HL-60 (cell line): ENCODE measurements around the gene BHLHE41.

Experiments
- DNase-seq, 2 experiments: peaks; one replicate each; pipeline ENCODE4 v3.0.0-alpha.2; 2010 to 2020; ENCODE audit warnings: low read depth in 1 of 2, low spot score in 1 of 2
- H3K27ac ChIP-seq: fragments of 250-450 bp; sonication (Bioruptor Pico); replicated peaks from 2 replicates; pipeline ENCODE4 v1.5.1; 2020; ENCODE audit warnings: mild to moderate bottlenecking, moderate library complexity
- H3K27me3 ChIP-seq: fragments of 250-450 bp; sonication (Bioruptor Pico); 2 replicates; pipeline ENCODE4 v1.5.1; 2021; ENCODE audit warnings: mild to moderate bottlenecking, moderate library complexity; ENCODE audit not compliant: insufficient read depth, poor library complexity, severe bottlenecking
- H3K4me3 ChIP-seq: replicated peaks from 2 replicates; pipeline ENCODE4 v1.5.1; 2011; ENCODE audit warnings: mild to moderate bottlenecking, control low read depth, low read length; ENCODE audit not compliant: insufficient read depth
- GABPA ChIP-seq: IDR thresholded peaks from 2 replicates; pipeline ENCODE4 v1.6.1; 2012; ENCODE audit warnings: low read depth
- POLR2AphosphoS5 ChIP-seq: IDR thresholded peaks from 2 replicates; pipeline ENCODE4 v1.6.1; 2012; ENCODE audit warnings: low read depth
- SPI1 ChIP-seq: IDR thresholded peaks from 2 replicates; pipeline ENCODE4 v1.6.1; 2012; ENCODE audit warnings: low read depth, mild to moderate bottlenecking, borderline replicate concordance
- TF ChIP-seq, protein P1 (sequence below): IDR thresholded peaks from 2 replicates; pipeline ENCODE4 v1.6.1; 2012; ENCODE audit warnings: low read depth; ENCODE audit not compliant: insufficient replicate concordance
- TF ChIP-seq, protein P2 (sequence below): IDR thresholded peaks from one replicate; pipeline ENCODE4 v1.5.1; 2011; ENCODE audit warnings: low read length, control low read depth, inconsistent platforms; ENCODE audit not compliant: insufficient read depth

The BHLHE41 gene

DNA sequence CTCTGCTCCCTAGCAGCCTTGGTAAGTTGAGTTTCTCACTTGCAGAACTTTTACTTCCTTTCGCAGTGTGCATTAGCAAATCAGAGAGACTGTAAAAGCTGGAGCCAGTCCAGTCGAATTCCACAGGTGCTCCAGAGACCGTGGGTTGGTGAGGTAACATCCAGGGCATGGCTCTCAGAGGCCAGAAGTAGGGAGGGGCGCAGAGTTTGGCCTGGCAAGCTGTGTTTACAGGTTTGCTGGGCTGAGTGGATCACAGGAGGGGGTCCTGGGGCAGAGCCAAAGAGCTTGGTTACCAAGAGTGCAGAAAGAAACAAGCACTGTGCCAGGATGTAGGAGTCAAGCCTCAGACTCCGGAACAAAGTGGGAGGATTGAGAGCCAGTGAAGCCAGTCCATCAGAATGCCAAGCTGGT is 10.2 kb upstream of the BHLHE41 start:
- DNase-seq, result no peak
- TF ChIP-seq, protein P1, sequence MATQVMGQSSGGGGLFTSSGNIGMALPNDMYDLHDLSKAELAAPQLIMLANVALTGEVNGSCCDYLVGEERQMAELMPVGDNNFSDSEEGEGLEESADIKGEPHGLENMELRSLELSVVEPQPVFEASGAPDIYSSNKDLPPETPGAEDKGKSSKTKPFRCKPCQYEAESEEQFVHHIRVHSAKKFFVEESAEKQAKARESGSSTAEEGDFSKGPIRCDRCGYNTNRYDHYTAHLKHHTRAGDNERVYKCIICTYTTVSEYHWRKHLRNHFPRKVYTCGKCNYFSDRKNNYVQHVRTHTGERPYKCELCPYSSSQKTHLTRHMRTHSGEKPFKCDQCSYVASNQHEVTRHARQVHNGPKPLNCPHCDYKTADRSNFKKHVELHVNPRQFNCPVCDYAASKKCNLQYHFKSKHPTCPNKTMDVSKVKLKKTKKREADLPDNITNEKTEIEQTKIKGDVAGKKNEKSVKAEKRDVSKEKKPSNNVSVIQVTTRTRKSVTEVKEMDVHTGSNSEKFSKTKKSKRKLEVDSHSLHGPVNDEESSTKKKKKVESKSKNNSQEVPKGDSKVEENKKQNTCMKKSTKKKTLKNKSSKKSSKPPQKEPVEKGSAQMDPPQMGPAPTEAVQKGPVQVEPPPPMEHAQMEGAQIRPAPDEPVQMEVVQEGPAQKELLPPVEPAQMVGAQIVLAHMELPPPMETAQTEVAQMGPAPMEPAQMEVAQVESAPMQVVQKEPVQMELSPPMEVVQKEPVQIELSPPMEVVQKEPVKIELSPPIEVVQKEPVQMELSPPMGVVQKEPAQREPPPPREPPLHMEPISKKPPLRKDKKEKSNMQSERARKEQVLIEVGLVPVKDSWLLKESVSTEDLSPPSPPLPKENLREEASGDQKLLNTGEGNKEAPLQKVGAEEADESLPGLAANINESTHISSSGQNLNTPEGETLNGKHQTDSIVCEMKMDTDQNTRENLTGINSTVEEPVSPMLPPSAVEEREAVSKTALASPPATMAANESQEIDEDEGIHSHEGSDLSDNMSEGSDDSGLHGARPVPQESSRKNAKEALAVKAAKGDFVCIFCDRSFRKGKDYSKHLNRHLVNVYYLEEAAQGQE, result no peak
- TF ChIP-seq SPI1 (no peak), GABPA (no peak), POLR2AphosphoS5 (no peak)
- TF ChIP-seq, protein P2, sequence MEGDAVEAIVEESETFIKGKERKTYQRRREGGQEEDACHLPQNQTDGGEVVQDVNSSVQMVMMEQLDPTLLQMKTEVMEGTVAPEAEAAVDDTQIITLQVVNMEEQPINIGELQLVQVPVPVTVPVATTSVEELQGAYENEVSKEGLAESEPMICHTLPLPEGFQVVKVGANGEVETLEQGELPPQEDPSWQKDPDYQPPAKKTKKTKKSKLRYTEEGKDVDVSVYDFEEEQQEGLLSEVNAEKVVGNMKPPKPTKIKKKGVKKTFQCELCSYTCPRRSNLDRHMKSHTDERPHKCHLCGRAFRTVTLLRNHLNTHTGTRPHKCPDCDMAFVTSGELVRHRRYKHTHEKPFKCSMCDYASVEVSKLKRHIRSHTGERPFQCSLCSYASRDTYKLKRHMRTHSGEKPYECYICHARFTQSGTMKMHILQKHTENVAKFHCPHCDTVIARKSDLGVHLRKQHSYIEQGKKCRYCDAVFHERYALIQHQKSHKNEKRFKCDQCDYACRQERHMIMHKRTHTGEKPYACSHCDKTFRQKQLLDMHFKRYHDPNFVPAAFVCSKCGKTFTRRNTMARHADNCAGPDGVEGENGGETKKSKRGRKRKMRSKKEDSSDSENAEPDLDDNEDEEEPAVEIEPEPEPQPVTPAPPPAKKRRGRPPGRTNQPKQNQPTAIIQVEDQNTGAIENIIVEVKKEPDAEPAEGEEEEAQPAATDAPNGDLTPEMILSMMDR, result no peak
- H3K4me3 ChIP-seq, result no peak overlapping the region
- H3K27ac ChIP-seq, result no peak overlapping the region
- no peaks in the 10 kb centered on the region for H3K27me3 ChIP-seq

DNA sequence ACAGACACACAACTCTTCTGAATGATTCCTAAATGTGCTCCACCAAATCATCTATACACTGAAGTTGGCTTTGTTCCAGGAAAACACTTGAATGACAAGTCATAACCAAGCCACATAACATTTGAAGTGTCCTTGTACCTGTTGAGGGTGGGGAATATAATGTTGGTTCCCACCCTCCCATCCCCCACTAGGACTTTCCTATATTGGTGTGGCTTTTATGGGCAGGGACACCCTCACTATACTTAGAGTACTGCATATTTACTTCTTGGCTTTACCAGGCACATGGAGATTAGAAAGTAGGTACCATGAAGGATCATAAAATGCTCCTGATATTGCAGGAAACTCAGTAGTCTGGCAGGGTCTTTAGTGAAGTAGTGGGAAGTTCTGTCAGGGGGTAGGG is 9.7 kb upstream of the BHLHE41 start:
- TF ChIP-seq GABPA (no peak), SPI1 (no peak), POLR2AphosphoS5 (no peak)
- TF ChIP-seq, protein P1, result no peak
- TF ChIP-seq, protein P2, result no peak
- Histone ChIP-seq H3K27ac (no peak overlapping the region), H3K4me3 (no peak overlapping the region), H3K27me3 (no peaks in the 10 kb centered on the region)
- no peak for DNase-seq

DNA sequence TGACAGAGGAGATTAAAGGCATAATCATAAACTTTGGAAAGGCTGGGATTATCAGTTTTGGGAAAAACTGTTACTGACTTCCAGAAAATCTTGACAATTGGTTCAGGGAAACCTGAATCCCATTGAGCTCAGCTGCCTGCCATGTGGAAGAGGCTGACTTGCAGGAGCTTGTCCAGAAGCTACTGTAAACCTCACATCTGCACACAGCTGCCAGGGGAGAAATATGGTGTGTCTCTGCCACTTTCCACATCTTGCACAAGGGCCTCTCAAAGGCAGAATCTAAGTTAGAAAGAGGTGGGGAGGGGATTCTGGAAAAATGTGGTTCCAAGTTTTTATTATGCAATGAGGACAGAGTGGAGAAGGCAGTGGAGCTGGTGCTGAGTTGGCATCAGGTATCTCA is 8.7 kb upstream of the BHLHE41 start:
- DNase-seq, result no peak
- no peak overlapping the region for H3K4me3 ChIP-seq
- TF ChIP-seq, protein P2, result no peak
- TF ChIP-seq GABPA (no peak), POLR2AphosphoS5 (no peak), SPI1 (no peak)
- TF ChIP-seq, protein P1, result no peak
- H3K27ac ChIP-seq, result no peak overlapping the region
- no peaks in the 10 kb centered on the region for H3K27me3 ChIP-seq
